Measurements from ENCODE around the gene CRABP1. TPM values are rescaled to one million over a fixed set of nuclear protein-coding genes. Genes with fewer than 3 reads are reported as not detected.
A peak's percentile ranks its signal among the peaks of the same experiment; 100 is the strongest.

Gene CRABP1
- polyA plus RNA-seq, 3 donors, result not detected

DNA sequence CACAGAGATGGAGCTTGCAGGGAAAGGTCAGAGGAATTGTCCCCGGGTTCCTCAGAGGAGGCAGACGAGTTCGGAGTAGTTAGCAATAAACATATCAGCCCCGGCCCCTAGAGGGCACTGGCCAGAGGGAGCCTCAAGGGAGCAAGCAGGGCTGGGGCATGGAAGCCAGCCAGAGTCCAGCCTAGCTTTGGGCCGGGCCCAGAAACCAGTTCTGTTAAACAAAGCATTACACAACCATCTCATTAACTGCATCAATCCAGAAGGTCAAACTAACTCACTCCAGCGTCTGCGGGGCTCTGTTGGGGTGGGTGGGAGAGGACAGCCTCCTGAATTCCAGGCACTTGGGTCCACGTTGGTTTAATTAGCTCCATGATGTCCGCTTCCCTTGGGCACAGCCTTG, 56.8 kb downstream of the CRABP1 start:
- no peak for DNase-seq
- Mint-ChIP-seq H3K4me1 (peaks cover 35% of the 10 kb centered on the region), H3K36me3 (no peaks in the 10 kb centered on the region), H3K4me3 (no peak overlapping the region), H3K27ac (peak overlapping the region in 1 of 7 donors; percentile 61), H3K27me3 (ENCODE audit: low read depth in 3 of 3) (no peaks in the 10 kb centered on the region), H3K9me3 (no peaks in the 10 kb centered on the region)
- no peaks in the 10 kb centered on the region for H3K27me3 ChIP-seq (ENCODE audit: control insufficient read depth in 2 of 2, insufficient read depth in 2 of 2, low read length in 2 of 2)
- no peaks in the 10 kb centered on the region for H3K9me3 ChIP-seq (replicated peaks in 1 of 2; ENCODE audit: control insufficient read depth in 1 of 2, insufficient read depth in 1 of 2, low read length in 2 of 2)
- no peak overlapping the region for H3K4me2 ChIP-seq (replicated peaks; ENCODE audit: extremely low read depth, low read length, poor library complexity, severe bottlenecking)
- H3K79me2 ChIP-seq (ENCODE audit: insufficient read depth, low read length), result no peaks in the 10 kb centered on the region
- no peak overlapping the region for H2AFZ ChIP-seq (ENCODE audit: insufficient read depth, low read depth, low read length, poor library complexity, severe bottlenecking)
- intact Hi-C loops (cut with micrococcal nuclease), result no loop called here
- no peaks in the 10 kb centered on the region for H3K36me3 ChIP-seq (replicated peaks in 1 of 2; ENCODE audit: control insufficient read depth in 1 of 2, insufficient read depth in 2 of 2, low read length in 2 of 2)
- H3K9ac ChIP-seq (ENCODE audit: insufficient read depth, low read length, poor library complexity, severe bottlenecking), result no peak overlapping the region
- WGBS (ENCODE audit: insufficient coverage), result 87% methylated on average over 6 of the region's 9 CpGs
- TF ChIP-seq, protein P1, sequence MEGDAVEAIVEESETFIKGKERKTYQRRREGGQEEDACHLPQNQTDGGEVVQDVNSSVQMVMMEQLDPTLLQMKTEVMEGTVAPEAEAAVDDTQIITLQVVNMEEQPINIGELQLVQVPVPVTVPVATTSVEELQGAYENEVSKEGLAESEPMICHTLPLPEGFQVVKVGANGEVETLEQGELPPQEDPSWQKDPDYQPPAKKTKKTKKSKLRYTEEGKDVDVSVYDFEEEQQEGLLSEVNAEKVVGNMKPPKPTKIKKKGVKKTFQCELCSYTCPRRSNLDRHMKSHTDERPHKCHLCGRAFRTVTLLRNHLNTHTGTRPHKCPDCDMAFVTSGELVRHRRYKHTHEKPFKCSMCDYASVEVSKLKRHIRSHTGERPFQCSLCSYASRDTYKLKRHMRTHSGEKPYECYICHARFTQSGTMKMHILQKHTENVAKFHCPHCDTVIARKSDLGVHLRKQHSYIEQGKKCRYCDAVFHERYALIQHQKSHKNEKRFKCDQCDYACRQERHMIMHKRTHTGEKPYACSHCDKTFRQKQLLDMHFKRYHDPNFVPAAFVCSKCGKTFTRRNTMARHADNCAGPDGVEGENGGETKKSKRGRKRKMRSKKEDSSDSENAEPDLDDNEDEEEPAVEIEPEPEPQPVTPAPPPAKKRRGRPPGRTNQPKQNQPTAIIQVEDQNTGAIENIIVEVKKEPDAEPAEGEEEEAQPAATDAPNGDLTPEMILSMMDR (IDR thresholded peaks at IDR 0.05), result no peak
- H3K4me3 ChIP-seq (replicated peaks in 1 of 3; ENCODE audit: low read depth in 2 of 3, low read length in 3 of 3), result no peak overlapping the region
- peaks cover 27 to 32% of the 10 kb centered on the region in 2 donors for H3K4me1 ChIP-seq (ENCODE audit: control insufficient read depth in 1 of 2, insufficient read depth in 2 of 2, low read length in 2 of 2)
- no peaks in the 10 kb centered on the region for H4K20me1 ChIP-seq (ENCODE audit: insufficient read depth, low read length)
- no peak overlapping the region for H3K27ac ChIP-seq (ENCODE audit: low read depth in 1 of 2, low read length in 2 of 2)

DNA sequence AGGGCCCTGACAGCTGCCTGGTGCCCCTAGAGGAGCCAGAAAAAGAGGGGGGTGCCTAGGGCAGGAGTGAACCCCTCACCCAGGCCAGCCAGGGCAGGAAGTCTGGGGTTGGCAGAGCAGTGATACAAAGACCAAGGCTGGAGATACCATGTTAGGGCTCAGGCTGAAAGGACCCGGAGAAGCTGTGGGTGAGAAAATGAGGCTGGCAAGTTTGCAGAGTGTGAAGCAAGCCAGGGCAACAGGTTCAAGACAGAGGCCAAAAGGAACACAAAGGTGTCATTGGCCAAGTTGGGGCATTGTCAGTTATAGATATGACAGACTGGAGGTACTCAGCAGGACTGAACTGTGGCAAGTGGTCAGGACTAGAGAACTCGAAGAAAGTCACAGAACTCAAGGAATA, 57.2 kb downstream of the CRABP1 start:
- H3K4me3 Mint-ChIP-seq, result no peak overlapping the region
- no peaks in the 10 kb centered on the region for H3K27me3 Mint-ChIP-seq (ENCODE audit: low read depth in 3 of 3)
- intact Hi-C loops (cut with micrococcal nuclease), result no loop called here

More for the DNA sequence above, 57.2 kb downstream of the CRABP1 start:
- 80% methylated on average over 2 of the region's 2 CpGs for whole genome bisulfite sequencing (ENCODE audit: insufficient coverage)
- Mint-ChIP-seq H3K36me3 (no peaks in the 10 kb centered on the region), H3K9me3 (no peaks in the 10 kb centered on the region), H3K4me1 (peaks cover 39% of the 10 kb centered on the region), H3K27ac (peak overlapping the region in 1 of 7 donors; percentile 40)
- H3K27me3 ChIP-seq (ENCODE audit: control insufficient read depth in 2 of 2, insufficient read depth in 2 of 2, low read length in 2 of 2), result no peaks in the 10 kb centered on the region
- TF ChIP-seq, protein P1 (IDR thresholded peaks at IDR 0.05), result no peak
- DNase-seq, result no peak
- peaks cover 32 to 36% of the 10 kb centered on the region in 2 donors for H3K4me1 ChIP-seq (ENCODE audit: control insufficient read depth in 1 of 2, insufficient read depth in 2 of 2, low read length in 2 of 2)
- H3K4me3 ChIP-seq (replicated peaks in 1 of 3; ENCODE audit: low read depth in 2 of 3, low read length in 3 of 3), result no peak overlapping the region
- H3K9ac ChIP-seq (ENCODE audit: insufficient read depth, low read length, poor library complexity, severe bottlenecking), result no peak overlapping the region
- H2AFZ ChIP-seq (ENCODE audit: insufficient read depth, low read depth, low read length, poor library complexity, severe bottlenecking), result no peak overlapping the region
- no peaks in the 10 kb centered on the region for H3K36me3 ChIP-seq (replicated peaks in 1 of 2; ENCODE audit: control insufficient read depth in 1 of 2, insufficient read depth in 2 of 2, low read length in 2 of 2)
- H4K20me1 ChIP-seq (ENCODE audit: insufficient read depth, low read length), result no peaks in the 10 kb centered on the region
- no peaks in the 10 kb centered on the region for H3K9me3 ChIP-seq (replicated peaks in 1 of 2; ENCODE audit: control insufficient read depth in 1 of 2, insufficient read depth in 1 of 2, low read length in 2 of 2)
- H3K4me2 ChIP-seq (replicated peaks; ENCODE audit: extremely low read depth, low read length, poor library complexity, severe bottlenecking), result no peak overlapping the region
- H3K79me2 ChIP-seq (ENCODE audit: insufficient read depth, low read length), result no peaks in the 10 kb centered on the region
- H3K27ac ChIP-seq (ENCODE audit: low read depth in 1 of 2, low read length in 2 of 2), result no peak overlapping the region

Small RNA genes within 50 kb of the gene (small RNA-seq; reads per million reads assigned to genes)
- not detected for gene AC090607.5 (ENCODE audit: insufficient read length, low read depth)

Other genes starting within 250 kb of the CRABP1 start
- gene SH2D7, start 247.8 kb upstream of the CRABP1 start, polyA plus RNA-seq, result not detected
- gene CIB2, start 208.9 kb upstream of the CRABP1 start, polyA plus RNA-seq, result under 1 TPM; 0.43 to 0.75 (median 0.51) TPM
- 10 to 100 TPM; 46.5 to 85.0 (median 74.0) TPM for gene IDH3A, start 191.0 kb upstream of the CRABP1 start, polyA plus RNA-seq
- under 1 TPM in 1 of 3 donors, not detected in 2; 0.01 TPM for gene ACSBG1, start 105.8 kb upstream of the CRABP1 start, polyA plus RNA-seq
- gene DNAJA4, start 75.8 kb upstream of the CRABP1 start, polyA plus RNA-seq, result 10 to 100 TPM in 1 of 3 donors, 1 to 10 TPM in 2; 2.4 to 20.9 (median 2.5) TPM
- 100 to 1,000 TPM in 1 of 3 donors, 10 to 100 TPM in 2; 59.8 to 123 (median 88.0) TPM for gene SKIC8, start 40.7 kb upstream of the CRABP1 start, polyA plus RNA-seq
- gene IREB2, start 97.9 kb downstream of the CRABP1 start, polyA plus RNA-seq, result 10 to 100 TPM; 11.7 to 25.5 (median 16.7) TPM
- gene HYKK, start 167.2 kb downstream of the CRABP1 start, polyA plus RNA-seq, result under 1 TPM in 1 of 3 donors, not detected in 2; 0.04 TPM
- gene PSMA4, start 200.1 kb downstream of the CRABP1 start, polyA plus RNA-seq, result 100 to 1,000 TPM; 121 to 421 (median 406) TPM
- gene CHRNA5, start 225.2 kb downstream of the CRABP1 start, polyA plus RNA-seq, result under 1 TPM in 1 of 3 donors, not detected in 2; 0.19 TPM